Hepatocyte (in vitro differentiated cells): Measurements from ENCODE around the gene ZNF439. TPM values are rescaled to one million over a fixed set of nuclear protein-coding genes. Genes with fewer than 3 reads are reported as not detected.
A peak's percentile ranks its signal among the peaks of the same experiment; 100 is the strongest.
"Not testable (repeated sequence)": the region's sequence is repeated elsewhere in the genome, so short reads cannot be mapped to it uniquely, and the experiment has no call there.

Source experiments
- DNase-seq: peaks from one replicate; pipeline ENCODE4 v3.0.0-alpha.2; 2016; ENCODE audit warnings: low spot score
- H2AFZ ChIP-seq: fragments of 200-600 bp; sonication (generic); 2 replicates; pipeline ENCODE4 v1.6.0; 2016; ENCODE audit warnings: antibody characterized with exemption, mild to moderate bottlenecking
- H3K27ac ChIP-seq: fragments of 200-600 bp; sonication (generic); 2 replicates; pipeline ENCODE4 v1.5.1; 2016; ENCODE audit warnings: mild to moderate bottlenecking
- H3K27me3 ChIP-seq: fragments of 200-600 bp; sonication (generic); 2 replicates; pipeline ENCODE4 v1.6.1; 2016
- H3K36me3 ChIP-seq: fragments of 200-600 bp; sonication (generic); replicated peaks from 2 replicates; pipeline ENCODE4 v1.5.1; 2016; ENCODE audit warnings: low read depth; ENCODE audit not compliant: insufficient read depth
- H3K4me1 ChIP-seq: fragments of 200-600 bp; sonication (generic); 2 replicates; pipeline ENCODE4 v1.5.1; 2016; ENCODE audit warnings: mild to moderate bottlenecking, moderate library complexity; ENCODE audit not compliant: insufficient read depth
- H3K4me2 ChIP-seq: fragments of 200-600 bp; sonication (generic); 2 replicates; pipeline ENCODE4 v1.6.0; 2016
- H3K4me3 ChIP-seq: fragments of 200-600 bp; sonication (generic); 2 replicates; pipeline ENCODE4 v1.5.1; 2016; ENCODE audit warnings: mild to moderate bottlenecking
- H3K79me2 ChIP-seq: fragments of 200-600 bp; sonication (generic); 2 replicates; pipeline ENCODE4 v1.6.0; 2017; ENCODE audit warnings: mild to moderate bottlenecking
- H3K9me2 ChIP-seq: fragments of 200-600 bp; sonication (generic); replicated peaks from 2 replicates; pipeline ENCODE4 v1.6.0; 2017; ENCODE audit warnings: mild to moderate bottlenecking; ENCODE audit not compliant: insufficient read depth
- H3K9me3 ChIP-seq: fragments of 200-600 bp; sonication (generic); 2 replicates; pipeline ENCODE4 v1.5.1; 2016; ENCODE audit warnings: low read depth, mild to moderate bottlenecking
- H4K20me1 ChIP-seq: fragments of 200-600 bp; sonication (generic); 2 replicates; pipeline ENCODE4 v1.6.0; 2016; ENCODE audit warnings: mild to moderate bottlenecking; ENCODE audit not compliant: insufficient read depth, poor library complexity, severe bottlenecking
- EZH2 ChIP-seq: fragments of 200-600 bp; sonication (generic); IDR thresholded peaks from 2 replicates; pipeline ENCODE4 v1.6.1; 2016; ENCODE audit warnings: antibody characterized with exemption, mild to moderate bottlenecking, borderline replicate concordance
- EZH2phosphoT487 ChIP-seq: fragments of 200-600 bp; sonication (generic); IDR thresholded peaks from one replicate; pipeline ENCODE4 v1.6.1; 2018; ENCODE audit warnings: antibody characterized with exemption, mild to moderate bottlenecking, low read depth, moderate library complexity; ENCODE audit not compliant: unreplicated experiment, severe bottlenecking
- WGBS: methylation state at CpG from one replicate; pipeline ENCODE4 v1.1.6; 2016; ENCODE audit warnings: low lambda C conversion rate; ENCODE audit errors: missing lambda C conversion rate; 5-methylcytosine and 5-hydroxymethylcytosine counted together
- polyA plus RNA-seq: library from polyadenylated mRNA; unstranded; fragments of >200 nt; fragmentation: Nextera tagmentation; extraction: Ambion mirVana; gene quantifications from 2 replicates; pipeline ENCODE4 v1.2.1, GENCODE V29; 2016
- total RNA-seq: library from RNA; depleted of rRNA; stranded (reverse); fragments of >200 nt; gene quantifications from 2 replicates; pipeline ENCODE4 v1.2.3, GENCODE V29; 2014
- TF ChIP-seq, protein P1 (sequence below): fragments of 200-600 bp; sonication (generic); IDR thresholded peaks from 2 replicates; pipeline ENCODE4 v1.5.1; 2016; ENCODE audit warnings: antibody characterized with exemption, mild to moderate bottlenecking; ENCODE audit not compliant: poor library complexity

The ZNF439 gene
- total and polyA plus RNA-seq, 2 experiments from 2014 or later = 2.3 to 3.8 TPM

DNA sequence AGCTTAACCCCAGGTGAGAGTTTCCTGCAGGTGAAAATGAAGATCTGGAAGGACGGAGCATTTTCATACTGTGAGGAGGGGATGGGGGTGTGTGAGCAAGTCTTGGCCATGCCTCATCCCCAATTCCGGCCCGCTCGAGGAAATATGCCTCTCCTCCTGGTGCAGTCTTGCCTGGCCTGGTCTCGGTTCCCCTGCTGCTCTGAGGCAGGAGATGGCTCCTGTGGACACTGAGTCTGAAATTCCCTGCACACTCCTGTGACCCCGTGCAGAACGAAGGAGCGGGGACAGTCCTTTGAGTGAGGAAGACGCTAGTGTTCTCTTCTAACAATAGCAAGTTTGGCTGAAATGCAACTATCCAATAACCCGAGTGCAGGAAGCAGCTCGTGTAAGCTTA, 329 bp upstream of the ZNF439 start:
- H3K4me1 ChIP-seq = no peaks in the 10 kb centered on the region
- H3K4me2 ChIP-seq = peak overlapping the region; percentile 79
- no peaks in the 10 kb centered on the region for H4K20me1 ChIP-seq
- no peak overlapping the region for H2AFZ ChIP-seq
- 83% methylated on average over 11 of the region's 11 CpGs for WGBS
- H3K27me3 ChIP-seq = no peaks in the 10 kb centered on the region
- no peak overlapping the region for H3K27ac ChIP-seq
- H3K4me3 ChIP-seq = no peak overlapping the region
- H3K36me3 ChIP-seq = no peaks in the 10 kb centered on the region
- no peaks in the 10 kb centered on the region for H3K9me3 ChIP-seq
- no peaks in the 10 kb centered on the region for H3K9me2 ChIP-seq
- peaks cover 2% of the 10 kb centered on the region for H3K79me2 ChIP-seq
- DNase-seq = no peak
- TF ChIP-seq EZH2phosphoT487 (no peak), EZH2 (no peak)
- TF ChIP-seq, protein P1, sequence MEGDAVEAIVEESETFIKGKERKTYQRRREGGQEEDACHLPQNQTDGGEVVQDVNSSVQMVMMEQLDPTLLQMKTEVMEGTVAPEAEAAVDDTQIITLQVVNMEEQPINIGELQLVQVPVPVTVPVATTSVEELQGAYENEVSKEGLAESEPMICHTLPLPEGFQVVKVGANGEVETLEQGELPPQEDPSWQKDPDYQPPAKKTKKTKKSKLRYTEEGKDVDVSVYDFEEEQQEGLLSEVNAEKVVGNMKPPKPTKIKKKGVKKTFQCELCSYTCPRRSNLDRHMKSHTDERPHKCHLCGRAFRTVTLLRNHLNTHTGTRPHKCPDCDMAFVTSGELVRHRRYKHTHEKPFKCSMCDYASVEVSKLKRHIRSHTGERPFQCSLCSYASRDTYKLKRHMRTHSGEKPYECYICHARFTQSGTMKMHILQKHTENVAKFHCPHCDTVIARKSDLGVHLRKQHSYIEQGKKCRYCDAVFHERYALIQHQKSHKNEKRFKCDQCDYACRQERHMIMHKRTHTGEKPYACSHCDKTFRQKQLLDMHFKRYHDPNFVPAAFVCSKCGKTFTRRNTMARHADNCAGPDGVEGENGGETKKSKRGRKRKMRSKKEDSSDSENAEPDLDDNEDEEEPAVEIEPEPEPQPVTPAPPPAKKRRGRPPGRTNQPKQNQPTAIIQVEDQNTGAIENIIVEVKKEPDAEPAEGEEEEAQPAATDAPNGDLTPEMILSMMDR = no peak

DNA sequence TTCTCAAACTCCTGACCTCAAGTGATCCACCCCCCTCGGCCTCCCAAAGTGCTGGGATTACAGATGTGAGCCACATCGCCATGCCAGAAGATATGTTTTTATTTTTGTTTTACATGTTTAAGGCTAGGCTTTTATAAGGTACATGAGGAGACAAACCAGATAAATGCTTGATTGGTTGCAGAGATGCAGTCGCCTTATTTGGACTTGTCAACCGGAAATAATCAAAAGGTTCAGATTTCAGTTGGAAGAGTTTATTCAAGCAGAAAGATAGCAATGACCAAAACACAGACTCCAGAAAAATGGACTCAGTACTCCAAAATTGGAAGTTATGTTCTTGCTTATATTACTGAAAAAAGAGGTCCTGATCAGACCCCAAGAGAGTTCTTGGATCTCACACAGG, 1.8 kb downstream of the ZNF439 start:
- DNase-seq, H3K27me3 ChIP-seq, H3K9me2 ChIP-seq, H3K27ac ChIP-seq, H3K79me2 ChIP-seq, H3K4me3 ChIP-seq, H4K20me1 ChIP-seq, H2AFZ ChIP-seq, H3K4me2 ChIP-seq, H3K36me3 ChIP-seq, H3K9me3 ChIP-seq, H3K4me1 ChIP-seq: not testable (repeated sequence)
- WGBS = 74% methylated on average over 4 of the region's 4 CpGs

DNA sequence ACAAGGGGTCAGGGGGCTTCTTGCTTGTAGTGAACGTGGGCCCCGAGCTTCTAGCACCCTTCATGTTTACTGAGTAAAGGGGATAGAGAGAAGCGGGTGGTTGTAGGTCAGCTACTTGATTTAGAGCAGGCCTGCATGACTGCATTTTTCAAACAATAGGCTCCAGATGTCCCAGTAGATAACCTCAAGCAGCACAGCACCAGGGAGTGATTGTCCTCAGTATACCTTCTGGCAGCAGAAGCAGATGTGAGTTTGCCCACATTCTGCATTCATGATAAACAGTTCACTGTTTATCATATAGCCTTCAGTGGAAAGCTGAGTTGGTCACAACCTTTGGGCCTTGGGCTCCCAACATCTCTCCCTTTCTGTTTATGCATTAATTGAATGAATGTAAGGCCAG, 4.8 kb downstream of the ZNF439 start:
- Histone ChIP-seq H2AFZ (no peak overlapping the region), H3K4me3 (no peak overlapping the region), H3K4me2 (no peak overlapping the region), H3K36me3 (no peaks in the 10 kb centered on the region), H3K79me2 (peaks cover 2% of the 10 kb centered on the region), H3K9me3 (no peaks in the 10 kb centered on the region), H3K4me1 (no peaks in the 10 kb centered on the region), H3K27ac (no peak overlapping the region), H3K27me3 (no peaks in the 10 kb centered on the region), H3K9me2 (no peaks in the 10 kb centered on the region), H4K20me1 (no peaks in the 10 kb centered on the region)
- DNase-seq = no peak
- TF ChIP-seq EZH2phosphoT487 = no peak
- no peak for TF ChIP-seq EZH2
- TF ChIP-seq, protein P1 = no peak
- 64% methylated on average over 3 of the region's 3 CpGs for WGBS

DNA sequence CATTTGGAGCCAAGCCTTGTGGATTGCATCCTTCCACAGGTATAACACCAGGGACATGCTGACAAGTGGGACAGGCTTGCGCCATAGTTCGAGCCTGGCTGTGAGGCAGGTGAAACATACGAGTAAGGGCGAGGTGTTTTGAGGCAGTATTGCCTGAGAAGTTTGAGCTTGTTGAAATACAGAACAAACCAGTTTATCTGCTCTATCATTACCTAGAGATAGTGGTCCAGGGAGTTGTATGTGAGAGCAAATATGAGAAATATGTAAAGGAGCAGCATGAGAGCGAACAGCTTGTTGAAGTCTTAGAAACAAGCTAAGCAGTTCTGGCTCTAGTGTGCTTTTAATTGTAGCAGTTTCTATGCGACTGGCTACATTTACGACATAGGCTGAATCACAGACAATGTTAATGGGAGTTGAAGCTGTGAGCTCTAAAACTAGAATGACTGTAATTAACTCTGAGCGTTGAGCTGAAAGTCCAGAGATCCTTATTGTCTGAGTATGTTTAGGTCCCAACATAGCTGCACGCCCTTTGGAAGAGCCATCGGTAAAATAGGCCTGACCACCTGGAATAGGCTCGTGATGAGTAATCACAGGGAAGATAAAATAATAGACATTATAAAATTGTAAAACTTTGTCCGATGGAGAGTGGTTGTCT, 8.2 kb downstream of the ZNF439 start:
- TF ChIP-seq EZH2 (no peak), EZH2phosphoT487 (no peak)
- TF ChIP-seq, protein P1 = no peak
- Histone ChIP-seq H3K36me3 (no peaks in the 10 kb centered on the region), H3K79me2 (no peaks in the 10 kb centered on the region), H4K20me1 (no peaks in the 10 kb centered on the region), H3K4me1 (no peaks in the 10 kb centered on the region), H3K27me3 (no peaks in the 10 kb centered on the region), H3K9me3 (no peaks in the 10 kb centered on the region), H3K4me2 (peak overlapping the region; percentile 53), H3K4me3 (no peak overlapping the region), H3K9me2 (no peaks in the 10 kb centered on the region), H3K27ac (peak overlapping the region; percentile 2), H2AFZ (no peak overlapping the region)
- 70% methylated on average over 12 of the region's 12 CpGs for WGBS
- peak; percentile 38 for DNase-seq
